GM19438 (cell line): ENCODE results near the gene PAPSS2.

Source experiments
- ATAC-seq: cut with Tn5 transposase; IDR thresholded peaks from one replicate; pipeline ENCODE4 v1.9.1; 2021; ENCODE audit warnings: low read depth; ENCODE audit not compliant: unreplicated experiment

PAPSS2 gene

GRCh38 chr10:87771871-87772500, 112.3 kb downstream of the PAPSS2 start:
- no peak for ATAC-seq

GRCh38 chr10:87775766-87776165, 116.1 kb downstream of the PAPSS2 start:
- ATAC-seq: no peak

- no peak for ATAC-seq
These were observed 116.7 kb downstream of the PAPSS2 start for GRCh38 chr10:87776328-87776727.

GRCh38 chr10:87781545-87781944, 121.9 kb downstream of the PAPSS2 start:
- no peak for ATAC-seq

- no peak for ATAC-seq
These were observed 123.0 kb downstream of the PAPSS2 start for GRCh38 chr10:87782721-87783120.

- no peak for ATAC-seq
These were observed 126.7 kb downstream of the PAPSS2 start for GRCh38 chr10:87786421-87786820.

- ATAC-seq: no peak
These were observed 130.5 kb downstream of the PAPSS2 start for GRCh38 chr10:87790185-87790584.

- no peak for ATAC-seq
These were observed 134.6 kb downstream of the PAPSS2 start for GRCh38 chr10:87794285-87794684.
